WTC11 (cell line): ENCODE data around the gene ABCC6. TPM values are rescaled to one million over a fixed set of nuclear protein-coding genes. Genes with fewer than 3 reads are reported as not detected.
A peak's percentile ranks its signal among the peaks of the same experiment; 100 is the strongest.
"Not testable (repeated sequence)": the region's sequence is repeated elsewhere in the genome, so short reads cannot be mapped to it uniquely, and the experiment has no call there.

Source experiments
- ATAC-seq: fragments of 200-7000 bp; cut with Tn5 transposase; 2 replicates; pipeline ENCODE4 v1.10.0; 2021; ENCODE audit warnings: mild to moderate bottlenecking, moderate library complexity
- Bru-seq: library from RNA; stranded (reverse); fragments of 400-500 nt; gene quantifications from one replicate; lab custom pipeline; 2021; lab: Mats Ljungman, UMichigan
- CTCF ChIA-PET: fragments of 300-600 bp; sonication (Branson Sonifier 250); formaldehyde crosslinking; loops from one replicate; lab custom pipeline; 2021; ENCODE audit warnings: antibody characterized with exemption; lab: Charles Lee
- POLR2A ChIA-PET: fragments of 350-600 bp; sonication (Branson Sonifier 250); formaldehyde crosslinking; loops from one replicate; lab custom pipeline; 2021; ENCODE audit warnings: antibody characterized with exemption; lab: Charles Lee
- DNase-seq: peaks from one replicate; pipeline ENCODE4 v3.0.0; 2021; ENCODE audit warnings: low spot score
- H3K27ac Mint-ChIP-seq: 2 replicates; pipeline ENCODE4 v1.8.0; 2021; ENCODE audit warnings: mixed read lengths
- H3K27me3 Mint-ChIP-seq: 2 replicates; pipeline ENCODE4 v1.8.0; 2021; ENCODE audit warnings: low read depth, mild to moderate bottlenecking, moderate library complexity, mixed read lengths
- H3K36me3 Mint-ChIP-seq: 2 replicates; pipeline ENCODE4 v1.8.0; 2021; ENCODE audit warnings: mixed read lengths
- H3K4me1 Mint-ChIP-seq: 2 replicates; pipeline ENCODE4 v1.8.0; 2022; ENCODE audit warnings: mixed read lengths
- H3K4me3 Mint-ChIP-seq: 2 replicates; pipeline ENCODE4 v1.8.0; 2021; ENCODE audit warnings: mild to moderate bottlenecking, moderate library complexity, mixed read lengths
- H3K9me3 Mint-ChIP-seq: 2 replicates; pipeline ENCODE4 v1.8.0; 2021; ENCODE audit warnings: mixed read lengths
- long read RNA-seq, 3 experiments: library from RNA in 1 of 3; library from capped mRNA in 1 of 3; library from polyadenylated mRNA in 1 of 3; unstranded in 2 of 3; stranded (forward) in 1 of 3; transcript quantifications; one replicate each; pipeline ENCODE4 v2.0.0, GENCODE V29; 2021
- total RNA-seq: library from RNA; stranded (reverse); gene quantifications from 3 replicates; pipeline ENCODE4 v1.2.3, GENCODE V29; 2021

The ABCC6 gene
- total RNA-seq: 1.3 to 2.0 TPM (median 1.8 TPM) in 3 replicates
- Bru-seq, nascent RNA: percentile 28 among the genes with signal in this experiment
- long read RNA-seq, experiment 1: 0 reads
- long read RNA-seq, experiment 2, partial matches to known transcripts: 1 of 1 reads
- long read RNA-seq, experiment 2, other reads (novel, unspliced or antisense): 0 of 1 reads
- long read RNA-seq, experiment 3, partial matches to known transcripts: 0 of 3 reads
- long read RNA-seq, experiment 3, other reads (novel, unspliced or antisense): 0 of 3 reads

DNA sequence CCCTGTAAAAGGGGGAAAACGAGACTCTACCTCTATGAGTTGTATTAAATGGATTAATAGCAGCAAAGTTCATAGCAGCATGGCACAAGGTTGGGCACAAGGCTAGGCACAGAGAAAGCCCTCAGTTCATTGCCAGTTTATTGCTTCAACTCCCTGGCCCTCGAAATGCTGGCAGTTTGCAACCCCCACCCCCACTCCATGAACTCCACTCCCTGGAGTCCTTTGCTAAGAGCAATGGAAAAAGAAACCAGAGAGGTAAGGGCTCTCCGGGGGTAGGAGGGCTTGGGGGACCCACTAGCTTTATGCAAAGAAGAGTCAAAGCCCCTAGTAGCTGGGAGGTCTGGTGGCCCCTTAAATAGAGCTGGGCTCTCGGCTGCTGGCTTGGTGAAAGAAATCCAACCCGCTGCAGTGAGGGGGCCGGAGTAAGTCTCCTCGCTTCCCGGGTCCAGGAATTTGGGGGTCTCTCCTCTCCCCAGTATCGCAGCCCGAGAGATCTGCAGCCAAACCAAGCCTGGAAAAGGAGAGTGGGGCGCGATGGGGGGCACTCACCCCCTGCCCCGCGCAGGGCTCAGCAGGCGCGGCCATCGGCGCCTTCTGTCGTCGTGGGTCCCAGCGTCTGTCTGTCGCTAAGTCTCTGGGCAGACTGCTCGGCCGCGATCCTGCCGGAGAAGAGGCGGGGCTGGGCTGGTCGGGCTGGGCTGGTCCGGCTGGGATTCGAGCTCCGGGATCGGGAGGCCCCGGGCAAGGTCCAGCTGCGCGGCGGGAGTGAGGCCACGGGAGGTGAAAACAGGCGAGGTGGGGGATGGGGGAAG, at the start of gene ABCC6:
TSS of gene ABCC6 (minus strand) at position 645 of the 812 bp plus-strand sequence. CDS start at position 585, 60 bp downstream.
- H3K9me3 Mint-ChIP-seq, CTCF ChIA-PET, H3K36me3 Mint-ChIP-seq, H3K27me3 Mint-ChIP-seq, DNase-seq, POLR2A ChIA-PET, H3K4me1 Mint-ChIP-seq, H3K27ac Mint-ChIP-seq: not testable (repeated sequence)
- peak within 1 kb of the TSS; percentile 73 for H3K4me3 Mint-ChIP-seq
- ATAC-seq: peak; percentile 96

DNA sequence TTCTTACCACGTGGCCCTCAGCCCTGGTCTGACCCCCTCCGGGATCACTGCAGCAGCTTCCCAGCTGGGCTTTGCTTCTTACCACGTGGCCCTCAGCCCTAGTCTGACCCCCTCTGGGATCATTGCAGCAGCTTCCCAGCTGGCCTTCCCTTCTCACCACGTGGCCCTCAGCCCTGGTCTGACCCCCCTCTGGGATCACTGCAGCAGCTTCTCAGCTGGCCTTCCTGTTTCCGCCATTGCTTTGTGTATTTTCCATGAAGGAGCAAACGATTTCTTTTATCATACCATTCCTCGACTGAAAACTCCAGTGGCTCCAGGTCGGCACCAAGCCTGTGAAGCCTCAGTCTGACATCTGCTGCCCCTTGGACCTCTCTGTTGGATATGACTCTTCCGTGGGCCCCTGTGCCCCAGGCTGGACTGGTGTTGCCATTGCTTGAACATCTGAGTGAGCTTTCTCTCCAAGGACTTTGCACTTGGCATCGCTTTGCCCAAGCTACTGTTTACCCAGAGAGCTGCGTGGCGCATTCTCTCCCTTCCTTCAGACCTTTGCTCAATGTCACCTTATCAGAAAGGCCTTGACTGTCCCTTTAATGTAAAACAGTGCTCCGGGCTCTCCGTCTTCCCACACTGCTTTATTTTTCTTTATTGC, 49.4 kb upstream of the ABCC6 start:
- H3K4me1 Mint-ChIP-seq, ATAC-seq, POLR2A ChIA-PET, DNase-seq, H3K27ac Mint-ChIP-seq, CTCF ChIA-PET, H3K4me3 Mint-ChIP-seq, H3K27me3 Mint-ChIP-seq, H3K9me3 Mint-ChIP-seq: not testable (repeated sequence)
- peaks cover 12% of the 10 kb centered on the region for H3K36me3 Mint-ChIP-seq

DNA sequence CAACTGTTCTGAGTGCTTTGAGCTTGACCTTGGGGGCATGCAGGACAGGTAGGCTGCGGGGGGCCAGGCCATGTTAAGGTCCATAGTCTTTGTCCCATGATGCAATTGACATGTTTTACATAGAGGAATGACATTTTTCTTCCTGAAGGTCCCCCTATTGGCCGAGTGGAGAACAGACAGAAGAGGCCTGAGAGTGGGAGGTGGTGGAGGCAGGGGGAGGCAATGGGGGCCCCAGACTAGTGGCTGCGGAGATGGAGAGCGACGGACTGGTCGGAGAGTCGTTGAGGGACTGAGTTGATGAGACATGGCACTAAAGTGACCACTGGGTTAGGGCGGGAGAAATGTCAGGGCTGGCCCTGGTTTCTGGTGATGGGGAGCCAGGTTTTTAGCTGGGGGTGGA, 48.4 kb upstream of the ABCC6 start:
- ATAC-seq: peak; percentile 73
- POLR2A ChIA-PET, H3K9me3 Mint-ChIP-seq, CTCF ChIA-PET, H3K27ac Mint-ChIP-seq, H3K4me3 Mint-ChIP-seq, DNase-seq, H3K4me1 Mint-ChIP-seq, H3K27me3 Mint-ChIP-seq: not testable (repeated sequence)
- H3K36me3 Mint-ChIP-seq: peaks cover 16% of the 10 kb centered on the region

DNA sequence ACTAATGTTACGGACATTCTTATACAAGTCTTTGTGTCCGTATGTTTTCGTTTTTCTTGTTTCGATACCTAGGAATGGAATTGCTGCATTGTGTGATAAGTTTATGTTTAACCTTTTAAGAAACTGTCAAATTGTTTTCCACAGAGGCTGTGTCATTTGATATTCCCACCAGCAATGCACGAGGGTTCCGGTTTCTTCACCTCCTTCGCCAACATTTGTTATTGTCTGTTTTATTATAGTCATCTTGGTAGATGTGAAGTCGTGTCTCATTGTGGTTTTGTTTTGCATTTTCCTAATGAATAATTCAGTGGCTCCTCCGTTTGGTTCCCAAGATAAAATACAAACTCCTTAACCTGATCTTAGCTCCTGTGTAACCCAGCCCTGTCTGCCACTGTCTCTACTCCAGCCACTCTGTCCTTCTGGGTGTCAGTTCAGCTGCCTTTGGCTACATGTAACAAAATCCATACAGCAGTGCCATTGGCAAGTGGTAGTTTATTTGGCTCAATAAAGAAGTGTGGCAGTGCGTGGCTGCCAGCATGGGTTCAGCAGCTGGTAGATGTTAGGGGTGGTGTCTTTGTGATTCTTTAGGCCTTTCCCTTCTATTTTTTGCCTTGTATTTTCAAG, 45.0 kb upstream of the ABCC6 start:
- not testable (repeated sequence) for H3K27ac Mint-ChIP-seq, DNase-seq

DNA sequence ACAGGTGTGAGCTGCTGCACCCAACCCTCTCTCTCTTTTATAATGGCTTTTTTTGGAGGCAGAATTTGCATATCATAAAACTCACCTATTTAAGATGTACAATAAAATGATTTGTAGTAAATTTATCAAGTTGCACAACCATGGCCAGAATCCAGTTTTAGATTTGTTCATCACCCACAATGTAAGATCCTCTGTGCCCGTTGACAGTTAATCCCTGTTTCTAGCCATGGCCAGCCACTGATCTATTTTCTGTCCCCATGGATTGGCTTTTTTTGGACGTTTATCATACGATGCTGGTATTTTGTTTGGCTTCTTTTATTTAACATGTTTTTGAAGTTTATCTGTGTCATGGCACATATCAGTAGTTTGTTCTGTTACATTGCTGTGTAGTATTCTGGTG, 44.4 kb upstream of the ABCC6 start:
- H3K27ac Mint-ChIP-seq, DNase-seq, POLR2A ChIA-PET, H3K27me3 Mint-ChIP-seq, H3K4me1 Mint-ChIP-seq, H3K4me3 Mint-ChIP-seq, CTCF ChIA-PET, ATAC-seq, H3K9me3 Mint-ChIP-seq: not testable (repeated sequence)
- peaks cover 19% of the 10 kb centered on the region for H3K36me3 Mint-ChIP-seq

More for the DNA sequence above, 45.0 kb upstream of the ABCC6 start:
- H3K4me1 Mint-ChIP-seq, H3K9me3 Mint-ChIP-seq, CTCF ChIA-PET, H3K4me3 Mint-ChIP-seq, POLR2A ChIA-PET, H3K27me3 Mint-ChIP-seq, ATAC-seq: not testable (repeated sequence)
- H3K36me3 Mint-ChIP-seq: peaks cover 16% of the 10 kb centered on the region

DNA sequence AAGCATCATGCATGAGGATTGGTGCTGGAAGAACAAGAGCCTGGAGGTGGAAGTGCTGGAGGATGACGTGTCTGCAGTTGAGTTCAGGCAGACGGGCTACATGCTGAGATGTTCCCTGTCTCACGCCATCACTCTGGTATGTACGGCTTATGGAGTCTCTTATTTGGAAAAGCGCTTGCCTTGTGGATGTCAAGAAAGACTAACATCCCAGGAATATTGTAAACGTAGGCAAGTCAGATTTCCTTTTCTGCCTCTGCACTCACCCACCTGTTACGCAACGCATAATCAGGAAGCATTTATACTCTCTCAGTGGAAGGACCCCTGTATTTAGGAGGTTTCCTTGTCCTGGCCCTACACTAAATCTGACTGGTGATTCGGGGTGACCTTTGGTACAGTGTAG, 41.8 kb upstream of the ABCC6 start:
- H3K27me3 Mint-ChIP-seq, CTCF ChIA-PET, ATAC-seq, H3K9me3 Mint-ChIP-seq, H3K4me3 Mint-ChIP-seq, H3K4me1 Mint-ChIP-seq, H3K27ac Mint-ChIP-seq, DNase-seq, POLR2A ChIA-PET: not testable (repeated sequence)
- peaks cover 19% of the 10 kb centered on the region for H3K36me3 Mint-ChIP-seq

DNA sequence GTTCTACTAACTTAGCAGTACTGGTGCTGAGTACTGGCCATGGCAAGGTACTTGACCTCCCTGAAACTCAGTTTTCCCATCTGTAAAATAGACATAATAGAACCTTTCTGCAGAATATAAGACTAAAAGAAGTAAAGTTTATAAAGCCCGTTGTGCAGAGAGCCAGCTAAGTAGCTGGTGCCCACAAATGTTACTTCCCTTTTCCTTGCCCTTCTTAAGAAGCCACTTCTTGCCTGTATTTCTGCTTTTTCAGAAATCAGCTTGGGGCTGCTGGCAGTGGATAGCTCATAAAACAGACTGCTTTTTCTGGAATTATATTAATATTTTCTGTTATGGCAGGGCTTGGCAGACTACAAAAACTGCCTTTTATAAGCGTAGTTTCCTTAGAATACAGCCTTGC, 40.7 kb upstream of the ABCC6 start:
- H3K4me3 Mint-ChIP-seq, DNase-seq, POLR2A ChIA-PET, H3K27me3 Mint-ChIP-seq, H3K4me1 Mint-ChIP-seq, CTCF ChIA-PET, ATAC-seq, H3K9me3 Mint-ChIP-seq, H3K27ac Mint-ChIP-seq: not testable (repeated sequence)
- peaks cover 16% of the 10 kb centered on the region for H3K36me3 Mint-ChIP-seq

DNA sequence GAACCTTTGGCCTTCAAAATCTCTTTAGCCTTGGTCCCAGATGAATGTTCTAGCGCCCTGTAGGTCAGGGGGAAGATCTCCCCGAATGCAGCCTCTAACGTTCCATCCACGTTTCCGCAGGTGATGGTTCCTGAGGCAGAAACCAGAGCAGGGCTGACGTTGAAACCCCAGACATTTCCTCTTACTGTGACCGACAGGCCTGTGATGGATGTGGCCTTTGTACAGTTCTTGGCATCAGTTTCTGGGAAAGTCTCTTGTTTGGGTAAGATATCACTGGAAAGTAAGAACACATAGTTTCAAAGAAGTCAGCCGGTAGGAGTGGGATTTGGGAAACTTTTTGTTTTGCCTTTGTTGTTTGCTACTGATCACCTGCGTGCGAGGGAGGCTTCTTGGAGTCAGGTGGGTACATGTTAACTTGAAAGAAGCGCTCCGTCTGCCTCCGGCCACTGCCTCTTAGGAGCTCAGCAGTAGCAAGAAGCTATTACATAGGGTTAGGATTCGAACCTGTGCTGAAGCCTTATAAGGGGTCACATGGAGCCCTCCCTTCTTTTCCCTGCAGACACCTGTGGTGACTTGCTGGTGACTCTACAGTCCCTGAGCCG, 39.8 kb upstream of the ABCC6 start:
- CTCF ChIA-PET, H3K4me3 Mint-ChIP-seq, H3K27me3 Mint-ChIP-seq, DNase-seq, H3K9me3 Mint-ChIP-seq, H3K4me1 Mint-ChIP-seq, ATAC-seq, POLR2A ChIA-PET, H3K36me3 Mint-ChIP-seq, H3K27ac Mint-ChIP-seq: not testable (repeated sequence)

DNA sequence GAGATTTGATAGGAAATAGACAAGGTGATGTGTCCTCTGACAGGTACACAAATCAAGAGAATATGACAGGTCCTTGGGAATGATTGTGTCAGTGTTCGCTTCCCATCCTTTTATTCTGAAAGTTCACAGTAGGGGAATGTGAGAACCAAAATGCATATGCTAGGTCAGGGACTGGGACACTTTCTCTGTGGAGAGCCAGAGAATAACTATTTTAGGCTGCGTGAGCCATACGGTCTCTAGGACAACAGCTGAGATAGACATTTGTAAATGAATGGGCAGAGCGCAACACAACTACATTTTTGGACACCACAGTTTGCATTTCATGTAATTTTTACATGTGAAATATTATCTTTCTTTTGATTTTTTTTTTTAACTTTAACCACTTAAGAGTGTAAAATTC, 36.7 kb upstream of the ABCC6 start:
- DNase-seq, CTCF ChIA-PET, ATAC-seq, H3K4me1 Mint-ChIP-seq, H3K27ac Mint-ChIP-seq, H3K36me3 Mint-ChIP-seq, H3K9me3 Mint-ChIP-seq, POLR2A ChIA-PET, H3K27me3 Mint-ChIP-seq, H3K4me3 Mint-ChIP-seq: not testable (repeated sequence)

DNA sequence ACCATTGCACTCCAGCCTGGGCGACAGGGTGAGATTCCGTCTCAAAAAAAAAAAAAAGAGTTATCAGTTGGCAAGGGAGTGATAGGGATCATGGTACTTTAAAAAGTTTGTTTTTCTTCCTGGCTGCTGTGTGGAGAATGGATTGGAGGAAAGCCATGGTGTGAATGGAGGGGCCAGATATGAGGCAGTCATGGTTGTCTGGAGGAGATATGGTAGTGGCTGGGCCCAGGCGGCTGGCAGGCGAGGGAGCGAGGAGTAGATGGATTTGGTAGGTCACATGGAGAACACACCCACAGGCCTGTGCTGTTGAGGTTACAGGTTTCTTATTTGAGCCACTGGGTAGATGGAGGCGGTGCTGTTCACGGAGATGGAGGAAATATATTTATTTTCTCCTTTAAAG, 35.5 kb upstream of the ABCC6 start:
- CTCF ChIA-PET, H3K9me3 Mint-ChIP-seq, H3K27ac Mint-ChIP-seq, POLR2A ChIA-PET, DNase-seq, H3K4me3 Mint-ChIP-seq, H3K4me1 Mint-ChIP-seq, H3K27me3 Mint-ChIP-seq, H3K36me3 Mint-ChIP-seq, ATAC-seq: not testable (repeated sequence)

DNA sequence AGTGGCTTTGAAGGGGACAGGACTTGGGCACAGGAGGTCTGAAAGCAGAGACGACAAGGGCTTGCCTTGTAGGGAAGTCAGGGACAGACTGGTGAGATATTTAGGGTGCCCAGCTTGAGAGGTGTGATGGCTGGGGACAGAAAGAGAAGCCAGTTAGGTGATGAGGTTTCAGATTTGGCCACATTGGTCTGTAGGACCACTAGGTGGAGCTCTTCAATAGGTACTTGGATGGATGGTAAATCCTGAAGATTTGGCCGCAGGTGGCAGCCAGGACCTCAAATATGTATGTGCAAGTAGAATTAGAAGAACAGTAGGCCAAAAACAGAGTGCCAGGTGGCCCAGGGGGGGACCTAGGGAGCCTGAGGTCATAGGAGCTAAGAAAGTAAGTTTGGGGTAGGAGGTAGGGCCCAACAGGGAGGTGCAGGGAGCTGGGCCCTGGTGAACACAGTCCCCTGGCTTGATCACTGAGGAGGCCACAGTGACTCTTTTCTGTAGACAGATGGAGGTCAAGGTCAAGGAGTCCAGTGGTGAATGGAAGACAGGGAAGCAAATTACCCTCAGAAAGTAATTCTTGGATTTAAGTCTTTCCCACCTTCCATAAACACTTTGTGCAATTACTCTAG, 34.1 kb upstream of the ABCC6 start:
- H3K36me3 Mint-ChIP-seq, H3K4me3 Mint-ChIP-seq, H3K4me1 Mint-ChIP-seq, H3K27me3 Mint-ChIP-seq, H3K27ac Mint-ChIP-seq, ATAC-seq, POLR2A ChIA-PET, CTCF ChIA-PET, H3K9me3 Mint-ChIP-seq: not testable (repeated sequence)
- DNase-seq: peak; percentile 7
